K562 (cell line): ENCODE data around the gene SCYGR1. TPM values are rescaled to one million over a fixed set of nuclear protein-coding genes. Genes with fewer than 3 reads are reported as not detected.

Experiments
- ATAC-seq: fragments of 200-7000 bp; cut with Tn5 transposase; 3 replicates; pipeline ENCODE4 v1.9.1; 2020; ENCODE audit warnings: moderate library complexity
- BruUV-seq: library from RNA; stranded (reverse); fragments of 400-500 nt; replicated peaks from 2 replicates; lab custom pipeline; 2021; lab: Mats Ljungman, UMichigan
- CTCF ChIA-PET: fragments of 300-600 bp; formaldehyde crosslinking; extraction: SDS; loops from one replicate; lab custom pipeline; 2021; ENCODE audit warnings: low intra/inter-chr PET ratio; lab: Yijun Ruan, JAX
- POLR2A ChIA-PET: fragments of 300-600, 350-650 bp; sonication (Branson Sonifier 250); formaldehyde crosslinking; extraction: SDS; loops from one replicate; lab custom pipeline; 2021; ENCODE audit warnings: antibody characterized with exemption, inconsistent platforms; lab: Yijun Ruan, JAX
- DNase-seq, 4 experiments: peaks; one replicate each; pipeline versions ENCODE4 v3.0.0 to v3.0.0-alpha.2; 2011 to 2018; ENCODE audit warnings: low spot score in 3 of 4, mixed read lengths in 3 of 4; ENCODE audit errors: extremely low read depth in 1 of 4
- FAIRE-seq: peaks from 2 replicates; lab custom pipeline; 2011; peaks lifted over from hg19 to GRCh38; lab: Jason Lieb, UNC
- H2AFZ ChIP-seq: 2 replicates; pipeline ENCODE4 v1.6.0; 2011; ENCODE audit warnings: low read depth, low read length, control low read depth, inconsistent platforms
- H3K27ac ChIP-seq: fragments of 200-600 bp; 3 replicates; pipeline ENCODE4 v1.8.0; 2011; ENCODE audit warnings: low read depth, mild to moderate bottlenecking, control low read depth, inconsistent platforms, low read length, moderate library complexity, mixed read lengths; ENCODE audit errors: extremely low read depth
- H3K27me3 ChIP-seq, 2 experiments: fragments of 300-600 bp in 1 of 2; 2 replicates in 1 of 2; 3 replicates in 1 of 2; pipeline versions ENCODE4 v1.6.0 to v1.8.0; 2011; ENCODE audit warnings: inconsistent platforms in 2 of 2, low read length in 2 of 2, mild to moderate bottlenecking in 1 of 2, mixed read lengths in 1 of 2, moderate library complexity in 1 of 2; ENCODE audit not compliant: control insufficient read depth in 2 of 2, insufficient read depth in 2 of 2
- H3K36me3 ChIP-seq: fragments of 300-600 bp; 3 replicates; pipeline ENCODE4 v1.8.0; 2011; ENCODE audit warnings: mild to moderate bottlenecking, low read length, inconsistent platforms; ENCODE audit not compliant: control insufficient read depth, insufficient read depth
- H3K4me1 ChIP-seq, 2 experiments: fragments of 200-600 bp in 1 of 2; replicated peaks in 1 of 2; 2 replicates in 1 of 2; 3 replicates in 1 of 2; pipeline versions ENCODE4 v1.5.1 to v1.8.0; 2011; ENCODE audit warnings: inconsistent platforms in 2 of 2, low read length in 2 of 2, mild to moderate bottlenecking in 1 of 2, mixed read lengths in 1 of 2, moderate library complexity in 1 of 2; ENCODE audit not compliant: control insufficient read depth in 2 of 2, insufficient read depth in 2 of 2
- H3K4me2 ChIP-seq: 2 replicates; pipeline ENCODE4 v1.6.1; 2011; ENCODE audit warnings: low read length, control low read depth, inconsistent platforms, mixed read lengths; ENCODE audit not compliant: insufficient read depth
- H3K4me3 ChIP-seq: fragments of 200-600 bp; sonication (generic), shearing (Covaris generic); 2 replicates; pipeline ENCODE4 v1.5.1; 2016; ENCODE audit warnings: control low read depth, inconsistent platforms
- H3K79me2 ChIP-seq: fragments of 200-600 bp; 3 replicates; pipeline ENCODE4 v1.8.0; 2011; ENCODE audit warnings: low read length, inconsistent platforms; ENCODE audit not compliant: control insufficient read depth, insufficient read depth
- H3K9ac ChIP-seq, 2 experiments: 2 replicates each; pipeline versions ENCODE4 v1.6.0 to v1.6.1; 2011; ENCODE audit warnings: low read depth in 2 of 2, low read length in 2 of 2, control low read depth in 1 of 2, inconsistent platforms in 1 of 2, mild to moderate bottlenecking in 1 of 2, mixed read lengths in 1 of 2; ENCODE audit not compliant: insufficient read depth in 1 of 2
- H3K9me1 ChIP-seq: one replicate; pipeline ENCODE4 v1.6.0; 2011; ENCODE audit warnings: inconsistent platforms, mild to moderate bottlenecking, low read length, moderate library complexity; ENCODE audit not compliant: control insufficient read depth, insufficient read depth
- H3K9me3 ChIP-seq: replicated peaks from 2 replicates; pipeline ENCODE4 v1.5.1; 2011; ENCODE audit warnings: low read depth, low read length, inconsistent platforms; ENCODE audit not compliant: control insufficient read depth, insufficient read depth
- H4K20me1 ChIP-seq: replicated peaks from 2 replicates; pipeline ENCODE4 v1.6.1; 2011; ENCODE audit warnings: low read length, inconsistent platforms, mixed read lengths; ENCODE audit not compliant: control insufficient read depth, insufficient read depth
- DMBX1 ChIP-seq: fragments of 250-450 bp; sonication (Bioruptor Pico); IDR thresholded peaks from 2 replicates; pipeline ENCODE4 v1.8.0; 2022; ENCODE audit warnings: inconsistent platforms, mild to moderate bottlenecking, moderate library complexity, borderline replicate concordance
- ESRRA ChIP-seq: fragments of 450-650 bp; IDR thresholded peaks from 2 replicates; pipeline ENCODE4 v1.6.1; 2014; ENCODE audit warnings: low read depth, mild to moderate bottlenecking, moderate library complexity, borderline replicate concordance
- MCM2 ChIP-seq: fragments of 450-650 bp; IDR thresholded peaks from 2 replicates; pipeline ENCODE4 v1.6.1; 2017; ENCODE audit warnings: low read depth, mild to moderate bottlenecking
- MTA3 ChIP-seq: fragments of 450-650 bp; formaldehyde crosslinking; IDR thresholded peaks from 2 replicates; pipeline ENCODE4 v1.6.1; 2017; ENCODE audit warnings: mild to moderate bottlenecking, borderline replicate concordance
- PTRF ChIP-seq: fragments of 450-650 bp; IDR thresholded peaks from 2 replicates; pipeline ENCODE4 v1.6.1; 2016; ENCODE audit warnings: mild to moderate bottlenecking, missing genetic modification characterization, missing compliant biosample characterization
- XRCC3 ChIP-seq: fragments of 450-650 bp; IDR thresholded peaks from 2 replicates; pipeline ENCODE4 v1.6.1; 2017; ENCODE audit warnings: mild to moderate bottlenecking, moderate library complexity
- ZNF696 ChIP-seq: fragments of 250-450 bp; sonication (Bioruptor Pico); conservative IDR thresholded peaks from 2 replicates; pipeline ENCODE4 v1.4.0; 2020; ENCODE audit warnings: mild to moderate bottlenecking, moderate library complexity
- WGBS: fragments of 100-300 bp; shearing (Covaris generic); methylation state at CpG from one replicate; pipeline ENCODE4 v1.1.6; 2016; ENCODE audit warnings: low coverage, mixed read lengths; ENCODE audit not compliant: insufficient coverage; ENCODE audit errors: missing lambda C conversion rate; 5-methylcytosine and 5-hydroxymethylcytosine counted together
- in situ Hi-C: fragments of 300-500 bp; cut with MboI; formaldehyde crosslinking; loops from 4 replicates; pipeline ENCODE4 v1.15.0; 2018; ENCODE audit warnings: inconsistent platforms, mixed read lengths
- intact Hi-C: fragments of 100-400 bp; cut with micrococcal nuclease; formaldehyde crosslinking; loops from 2 replicates; pipeline ENCODE4 v1.14.2; 2022
- polyA plus RNA-seq, 8 experiments: library from polyadenylated mRNA; depleted of rRNA in 4 of 8; stranded (reverse) in 5 of 8; unstranded in 3 of 8; fragments of >200 nt; fragmentation: Nextera tagmentation in 2 of 8; fragmentation: Illumina TruSeq in 1 of 8; extraction: Ambion mirVana in 2 of 8; extraction: Trizol in 1 of 8; gene quantifications; 2 replicates each; pipeline versions ENCODE4 v1.2.1 to v1.2.3, GENCODE V29; 2011 to 2014; ENCODE audit warnings: inconsistent platforms in 1 of 8, missing spikeins in 1 of 8
- total RNA-seq, 7 experiments: library from RNA; depleted of rRNA in 6 of 7; stranded (reverse); fragments of >200 nt in 6 of 7; fragmentation: Illumina TruSeq in 2 of 7; extraction: Trizol in 2 of 7; gene quantifications; 2 replicates each; pipeline versions ENCODE4 v1.2.1 to v1.2.3, GENCODE V29; 2011 to 2021; ENCODE audit warnings: low replicate concordance in 1 of 7
- TF ChIP-seq, protein P1 (sequence below), 2 experiments: fragments of 450-650 bp in 1 of 2; sonication (generic) in 1 of 2; formaldehyde crosslinking in 1 of 2; IDR thresholded peaks in 1 of 2; conservative IDR thresholded peaks in 1 of 2; 2 replicates each; pipeline versions ENCODE4 v1.6.1 to v1.8.1; 2016 to 2023; ENCODE audit warnings: mild to moderate bottlenecking in 2 of 2, moderate library complexity in 2 of 2, inconsistent platforms in 1 of 2, missing genetic modification reagents in 1 of 2
- TF ChIP-seq, protein P2 (sequence below): fragments of 200-800 bp; sonication (Bioruptor generic); IDR thresholded peaks from 2 replicates; pipeline ENCODE4 v1.6.1; 2017; ENCODE audit warnings: missing genetic modification characterization, missing compliant biosample characterization

The SCYGR1 gene
- total and polyA plus RNA-seq, 9 of the 15 experiments (the other 6 are each of a cell fraction or from before 2014, with no cell fraction given), result not detected

DNA sequence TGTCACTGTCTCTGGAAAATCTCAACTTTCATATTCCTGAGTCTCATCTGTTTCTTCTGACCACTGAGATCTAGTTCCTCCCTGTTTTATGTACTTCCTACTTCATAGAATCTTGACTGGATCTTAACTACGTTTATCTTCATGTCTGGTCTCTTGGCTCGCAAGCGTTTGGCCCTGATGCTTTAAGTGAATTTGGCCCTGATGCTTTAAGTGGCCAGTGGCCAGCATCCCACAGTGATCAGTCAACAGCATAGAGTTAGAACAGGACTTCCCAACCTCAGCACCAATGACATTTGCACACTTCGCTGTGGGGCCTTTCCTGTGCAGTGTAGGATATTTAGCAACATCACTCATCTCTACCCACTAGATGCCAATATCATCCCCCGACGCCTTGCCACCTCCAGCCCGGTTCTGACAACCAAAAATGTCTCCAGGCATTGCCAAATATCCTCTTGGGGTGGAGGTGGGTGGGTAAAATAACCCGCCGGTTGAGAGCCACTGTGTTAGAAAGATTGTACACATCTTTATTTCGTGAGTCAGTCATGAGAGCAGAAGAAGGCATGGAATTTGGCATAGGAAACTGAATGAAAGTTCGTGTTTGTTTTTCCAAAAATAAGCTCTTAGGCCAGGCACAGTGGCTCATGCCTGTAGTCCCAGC lies 20.9 kb downstream of the SCYGR1 start:
- POLR2A ChIA-PET, result no interaction called here
- in situ Hi-C loops, result no loop called here
- Histone ChIP-seq H3K4me2 (no peak overlapping the region), H3K36me3 (no peaks in the 10 kb centered on the region)
- no TSS peak for BruUV-seq
- no peak for FAIRE-seq
- TF ChIP-seq ESRRA, result no peak
- TF ChIP-seq XRCC3, result no peak
- no peak for TF ChIP-seq PTRF (tag)
- TF ChIP-seq, protein P1, sequence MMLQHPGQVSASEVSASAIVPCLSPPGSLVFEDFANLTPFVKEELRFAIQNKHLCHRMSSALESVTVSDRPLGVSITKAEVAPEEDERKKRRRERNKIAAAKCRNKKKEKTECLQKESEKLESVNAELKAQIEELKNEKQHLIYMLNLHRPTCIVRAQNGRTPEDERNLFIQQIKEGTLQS (IDR thresholded peaks at IDR 0.05), result no peak
- TF ChIP-seq, protein P1 (CRISPR knock-in tag; conservative IDR thresholded peaks at IDR 0.05), result no peak
- TF ChIP-seq ZNF696 (CRISPR knock-in tag), result no peak
- TF ChIP-seq MTA3, result no peak
- TF ChIP-seq DMBX1, result no peak
- TF ChIP-seq, protein P2, sequence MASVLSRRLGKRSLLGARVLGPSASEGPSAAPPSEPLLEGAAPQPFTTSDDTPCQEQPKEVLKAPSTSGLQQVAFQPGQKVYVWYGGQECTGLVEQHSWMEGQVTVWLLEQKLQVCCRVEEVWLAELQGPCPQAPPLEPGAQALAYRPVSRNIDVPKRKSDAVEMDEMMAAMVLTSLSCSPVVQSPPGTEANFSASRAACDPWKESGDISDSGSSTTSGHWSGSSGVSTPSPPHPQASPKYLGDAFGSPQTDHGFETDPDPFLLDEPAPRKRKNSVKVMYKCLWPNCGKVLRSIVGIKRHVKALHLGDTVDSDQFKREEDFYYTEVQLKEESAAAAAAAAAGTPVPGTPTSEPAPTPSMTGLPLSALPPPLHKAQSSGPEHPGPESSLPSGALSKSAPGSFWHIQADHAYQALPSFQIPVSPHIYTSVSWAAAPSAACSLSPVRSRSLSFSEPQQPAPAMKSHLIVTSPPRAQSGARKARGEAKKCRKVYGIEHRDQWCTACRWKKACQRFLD (CRISPR knock-in tag), result no peak
- no peak for TF ChIP-seq MCM2
- TF ChIP-seq, all 486 proteins: peak for 0
- H4K20me1 ChIP-seq, result no peaks in the 10 kb centered on the region
- H3K9ac ChIP-seq, result no peak overlapping the region
- DNase-seq, result no peak
- no peaks in the 10 kb centered on the region for H3K9me3 ChIP-seq
- H2AFZ ChIP-seq, result no peak overlapping the region
- no peaks in the 10 kb centered on the region for H3K9me1 ChIP-seq
- ATAC-seq, result no peak
- no peaks in the 10 kb centered on the region; a peak in 1 of 5 replicates for H3K4me1 ChIP-seq
- WGBS, result 11% methylated on average over 10 of the region's 11 CpGs
- no peak overlapping the region for H3K27ac ChIP-seq
- no peaks in the 10 kb centered on the region; a peak in 1 of 5 replicates for H3K27me3 ChIP-seq
- intact Hi-C loops, result no loop called here
- H3K4me3 ChIP-seq, result no peak overlapping the region
- CTCF ChIA-PET, result no interaction called here
- no peaks in the 10 kb centered on the region for H3K79me2 ChIP-seq
